ENCODE data around the gene C10orf120. TPM values are rescaled to one million over a fixed set of nuclear protein-coding genes. Genes with fewer than 3 reads are reported as not detected.

Gene C10orf120
- total RNA-seq, 1 experiment from 2014 or later: not detected

DNA sequence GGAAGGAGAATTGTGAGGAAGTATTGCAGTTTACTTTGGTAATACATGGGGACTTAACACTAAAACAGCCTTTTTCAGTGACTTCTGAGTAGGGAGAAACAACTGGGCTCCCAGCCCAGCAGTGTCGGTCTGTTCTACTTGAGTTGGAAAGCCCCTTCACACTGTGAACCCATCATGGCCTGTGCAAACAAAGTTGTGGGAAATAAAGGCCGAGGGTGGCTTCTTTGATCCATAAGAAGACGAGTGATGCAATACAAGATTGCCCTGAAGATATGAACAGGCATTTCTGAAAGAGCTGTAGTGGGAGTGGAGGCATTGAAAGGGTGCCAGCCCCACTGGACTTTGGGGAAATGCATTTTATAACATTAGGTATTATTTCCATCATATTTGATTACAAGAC, 28.3 kb downstream of the C10orf120 start:
- no peak for DNase-seq (ENCODE audit: low read depth, low spot score)
- in situ Hi-C loops (cut with HindIII; ENCODE audit: low pct_unique_long_range_greater_than_20kb, low sequenced_read_pairs): no loop called here

DNA sequence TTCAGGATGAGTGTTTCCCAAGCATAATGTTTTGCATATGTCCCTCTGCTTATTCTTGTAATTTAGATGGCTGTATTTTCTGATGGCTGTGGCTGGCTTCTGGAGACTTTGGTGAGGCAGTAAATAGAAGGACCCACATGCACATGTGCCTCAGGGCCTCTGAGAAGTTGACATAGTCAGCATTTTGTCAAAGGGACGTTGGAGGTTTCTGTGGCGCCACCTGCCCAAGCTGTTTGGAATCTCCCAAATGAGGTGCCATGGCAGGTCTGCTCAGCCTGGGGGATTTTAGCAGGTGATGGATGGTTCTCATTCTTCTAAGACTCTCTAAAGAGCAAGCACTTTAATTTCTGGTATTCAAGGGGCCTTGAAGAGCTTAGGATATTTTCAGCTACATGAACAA, 29.8 kb downstream of the C10orf120 start:
- in situ Hi-C loops (cut with HindIII; ENCODE audit: low pct_unique_long_range_greater_than_20kb, low sequenced_read_pairs): no loop called here
- DNase-seq (ENCODE audit: low read depth, low spot score): no peak

DNA sequence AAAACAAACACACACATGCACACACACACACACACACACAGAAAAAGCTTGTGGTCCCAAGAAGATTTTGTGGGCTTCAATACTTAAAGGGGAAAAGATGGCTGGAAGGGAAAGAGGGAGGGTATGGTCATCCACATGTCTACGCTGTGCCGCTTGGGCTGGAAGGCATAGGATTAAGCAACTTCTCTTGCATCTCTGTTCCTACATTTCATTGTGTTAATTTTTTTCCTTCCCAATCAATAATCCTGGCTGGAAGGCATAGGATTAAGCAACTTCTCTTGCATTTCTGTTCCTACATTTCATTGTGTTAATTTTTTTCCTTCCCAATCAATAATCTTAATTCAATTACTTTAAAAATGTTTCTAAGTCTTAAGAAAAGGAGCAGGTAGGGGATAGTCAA, 30.6 kb downstream of the C10orf120 start:
- DNase-seq (ENCODE audit: low read depth, low spot score): no peak
- in situ Hi-C loops (cut with HindIII; ENCODE audit: low pct_unique_long_range_greater_than_20kb, low sequenced_read_pairs): no loop called here

DNA sequence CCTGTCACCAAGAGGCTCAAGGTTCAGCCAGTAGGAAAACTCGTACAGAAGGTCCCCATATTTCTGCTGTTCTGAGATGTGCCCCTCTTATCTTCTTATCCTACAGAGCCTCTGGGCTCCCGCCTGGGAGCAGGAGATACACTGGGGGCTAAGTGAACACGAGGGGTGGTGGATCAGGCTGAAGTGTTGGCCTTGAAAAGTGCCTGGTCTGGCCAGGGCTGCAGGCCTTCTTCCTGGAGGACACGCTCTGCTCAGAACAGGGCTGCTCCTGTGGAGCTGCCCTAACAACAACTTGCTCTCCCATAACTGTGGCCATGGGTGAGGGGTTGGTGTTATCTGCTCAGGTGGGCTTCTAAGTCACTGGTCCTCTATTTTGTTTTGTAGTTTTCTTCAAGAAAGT, 33.7 kb downstream of the C10orf120 start:
- no peak for DNase-seq (ENCODE audit: low read depth, low spot score)
- in situ Hi-C loops (cut with HindIII; ENCODE audit: low pct_unique_long_range_greater_than_20kb, low sequenced_read_pairs): no loop called here

DNA sequence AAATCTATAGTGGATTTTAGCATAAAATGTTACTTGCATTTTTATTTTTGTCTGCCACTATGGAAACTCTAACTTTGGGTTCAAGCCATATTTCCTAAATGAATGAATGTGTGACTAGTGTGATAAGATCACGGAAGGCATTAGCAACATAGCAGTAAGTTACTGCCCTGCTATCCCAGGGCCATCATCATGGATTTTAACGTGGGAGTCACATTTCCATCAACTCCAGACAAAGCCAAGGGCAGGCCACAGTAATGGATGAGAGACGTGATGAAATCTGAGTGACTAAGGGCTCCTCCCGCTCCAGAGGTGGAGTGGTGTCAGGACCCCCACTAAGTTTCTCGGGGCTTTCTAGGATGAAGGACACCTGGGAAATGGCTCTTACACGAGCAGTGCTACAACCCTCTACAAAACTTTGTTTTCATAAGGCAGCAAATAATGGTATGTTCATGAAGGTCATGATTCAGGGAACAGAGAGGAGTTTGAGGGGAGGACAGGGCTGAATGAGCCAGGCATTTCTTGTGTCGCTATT, 34.3 kb downstream of the C10orf120 start:
- no peak for DNase-seq (ENCODE audit: low read depth, low spot score)
- in situ Hi-C loops (cut with HindIII; ENCODE audit: low pct_unique_long_range_greater_than_20kb, low sequenced_read_pairs): no loop called here

DNA sequence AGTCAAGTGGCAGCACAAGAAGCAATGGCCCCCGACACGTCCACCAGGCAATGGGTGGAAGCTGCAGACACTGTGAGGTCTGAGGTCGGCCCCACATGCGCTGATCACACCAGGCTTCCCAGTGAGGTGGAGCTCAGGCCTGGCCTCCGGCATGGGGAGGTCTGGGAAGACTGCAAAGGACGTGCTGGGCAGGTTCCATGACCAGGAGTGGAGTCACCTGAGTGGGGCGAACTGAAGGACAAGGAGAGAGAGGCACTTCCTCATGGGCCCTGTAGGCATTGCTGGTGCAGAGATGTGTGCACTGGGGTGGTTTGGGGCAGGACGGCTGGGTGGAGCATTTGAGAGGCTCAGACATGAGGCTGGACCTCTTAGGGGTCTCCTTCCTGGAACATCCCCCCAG, 35.1 kb downstream of the C10orf120 start:
- in situ Hi-C loops (cut with HindIII; ENCODE audit: low pct_unique_long_range_greater_than_20kb, low sequenced_read_pairs): no loop called here
- no peak for DNase-seq (ENCODE audit: low read depth, low spot score)

DNA sequence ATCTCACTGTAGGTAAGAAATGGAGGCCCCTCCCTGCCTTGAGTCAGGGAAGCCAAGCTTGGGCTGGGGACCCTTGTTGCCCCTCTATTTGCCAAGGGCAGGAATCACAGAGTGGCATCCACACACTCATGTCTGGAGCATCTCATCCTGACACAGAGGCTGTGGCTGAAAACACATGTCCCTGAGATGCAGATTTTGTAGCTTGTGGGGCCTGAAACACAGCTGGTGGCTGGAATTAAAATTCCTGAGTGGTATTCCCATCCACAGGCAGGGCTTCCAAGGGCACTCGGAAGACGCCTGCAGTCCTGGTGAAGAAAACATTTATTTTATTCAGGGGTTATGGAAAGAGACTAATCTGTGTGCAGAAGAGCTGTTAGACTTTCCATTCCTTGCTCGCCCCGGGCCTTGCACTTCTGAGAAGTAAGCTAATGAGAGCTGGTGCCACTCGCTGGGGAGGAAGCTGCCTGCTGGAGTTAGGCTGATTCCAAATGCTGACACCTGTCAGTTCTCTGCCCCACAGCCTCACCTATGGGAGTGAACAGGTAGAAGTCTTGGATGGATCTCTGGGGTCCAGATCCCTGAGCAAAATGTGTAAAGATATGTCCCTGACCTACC, 36.0 kb downstream of the C10orf120 start:
- no peak for DNase-seq (ENCODE audit: low read depth, low spot score)
- in situ Hi-C loops (cut with HindIII; ENCODE audit: low pct_unique_long_range_greater_than_20kb, low sequenced_read_pairs): no loop called here

DNA sequence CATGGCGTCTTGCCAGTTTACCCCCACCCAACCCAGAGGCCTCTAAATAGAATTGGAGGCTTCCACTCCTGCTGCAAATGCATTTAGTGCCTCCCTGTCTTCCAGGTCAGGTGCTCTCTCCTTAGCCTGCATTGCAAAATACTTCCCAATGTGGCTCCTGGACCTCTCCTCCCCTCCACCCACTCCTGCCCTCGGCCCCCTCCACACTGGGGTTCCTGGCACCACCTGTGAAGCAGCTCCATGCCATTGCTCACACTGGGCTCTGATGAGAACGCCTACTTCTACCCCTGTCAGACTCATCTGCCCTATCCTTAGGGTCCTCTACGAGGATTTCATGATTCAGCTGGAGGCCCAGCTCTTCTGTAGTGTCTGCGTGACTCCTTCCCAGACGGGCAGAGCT, 37.4 kb downstream of the C10orf120 start:
- no peak for DNase-seq (ENCODE audit: low read depth, low spot score)
- in situ Hi-C loops (cut with HindIII; ENCODE audit: low pct_unique_long_range_greater_than_20kb, low sequenced_read_pairs): no loop called here

DNA sequence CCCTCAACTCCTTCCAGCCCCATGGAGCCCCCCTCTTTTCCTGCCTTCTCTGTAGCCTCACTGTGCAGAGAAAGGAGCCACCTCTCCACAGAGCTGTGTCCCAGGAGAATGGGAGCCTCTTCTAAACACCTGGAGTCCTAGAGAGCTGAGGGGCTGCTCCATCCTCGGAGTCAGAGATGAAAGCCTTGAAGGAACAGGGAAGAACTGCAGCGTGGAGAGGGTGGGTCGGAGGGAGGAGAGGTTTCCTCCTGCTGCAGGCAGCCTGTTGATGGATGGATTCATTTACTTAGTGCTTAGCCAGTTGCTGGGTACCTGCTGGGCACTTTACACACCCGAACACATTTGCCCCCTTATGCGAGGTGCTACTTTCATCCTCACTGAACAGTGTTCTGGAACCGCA, 39.0 kb downstream of the C10orf120 start:
- in situ Hi-C loops (cut with HindIII; ENCODE audit: low pct_unique_long_range_greater_than_20kb, low sequenced_read_pairs): no loop called here
- no peak for DNase-seq (ENCODE audit: low read depth, low spot score)

DNA sequence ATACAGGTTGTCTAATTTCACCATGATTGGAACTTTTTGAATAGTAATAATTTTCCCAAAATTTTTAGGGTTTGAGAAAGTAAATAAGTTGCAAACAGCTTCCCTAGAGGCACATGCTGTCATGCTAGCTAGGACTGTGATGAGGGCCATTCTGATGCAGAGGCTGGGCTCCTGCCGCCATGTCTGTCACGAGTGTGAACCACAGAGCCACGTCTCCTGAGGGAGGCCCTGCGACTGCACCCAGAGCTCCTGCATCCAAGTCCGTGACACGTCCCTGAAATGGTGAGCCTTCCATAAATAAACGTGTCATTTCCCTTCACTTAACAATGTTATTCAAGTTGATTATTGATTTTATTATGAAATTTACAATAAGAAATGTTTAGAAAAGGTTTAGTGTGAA, 40.0 kb downstream of the C10orf120 start:
- in situ Hi-C loops (cut with HindIII; ENCODE audit: low pct_unique_long_range_greater_than_20kb, low sequenced_read_pairs): no loop called here
- DNase-seq (ENCODE audit: low read depth, low spot score): no peak

DNA sequence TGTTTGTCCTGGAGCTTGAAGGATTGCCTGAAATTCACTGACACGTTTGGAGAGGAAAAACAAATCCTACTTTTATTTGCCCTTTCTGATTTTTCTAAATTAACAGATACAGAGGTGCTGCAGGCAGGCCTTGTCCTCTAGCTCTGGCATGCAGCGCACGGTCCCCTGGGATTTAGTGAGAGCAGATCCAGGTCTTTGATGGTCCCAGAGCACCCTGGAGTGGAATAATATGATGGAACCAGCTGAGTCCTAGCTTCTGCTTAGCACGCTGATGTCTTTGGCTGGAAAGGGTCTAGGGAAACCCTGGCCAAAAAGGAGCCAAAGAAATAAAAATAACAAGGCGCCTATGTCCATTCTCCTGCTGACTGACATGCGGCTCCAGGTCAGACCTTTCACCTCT, 40.5 kb downstream of the C10orf120 start:
- in situ Hi-C loops (cut with HindIII; ENCODE audit: low pct_unique_long_range_greater_than_20kb, low sequenced_read_pairs): no loop called here
- no peak for DNase-seq (ENCODE audit: low read depth, low spot score)

DNA sequence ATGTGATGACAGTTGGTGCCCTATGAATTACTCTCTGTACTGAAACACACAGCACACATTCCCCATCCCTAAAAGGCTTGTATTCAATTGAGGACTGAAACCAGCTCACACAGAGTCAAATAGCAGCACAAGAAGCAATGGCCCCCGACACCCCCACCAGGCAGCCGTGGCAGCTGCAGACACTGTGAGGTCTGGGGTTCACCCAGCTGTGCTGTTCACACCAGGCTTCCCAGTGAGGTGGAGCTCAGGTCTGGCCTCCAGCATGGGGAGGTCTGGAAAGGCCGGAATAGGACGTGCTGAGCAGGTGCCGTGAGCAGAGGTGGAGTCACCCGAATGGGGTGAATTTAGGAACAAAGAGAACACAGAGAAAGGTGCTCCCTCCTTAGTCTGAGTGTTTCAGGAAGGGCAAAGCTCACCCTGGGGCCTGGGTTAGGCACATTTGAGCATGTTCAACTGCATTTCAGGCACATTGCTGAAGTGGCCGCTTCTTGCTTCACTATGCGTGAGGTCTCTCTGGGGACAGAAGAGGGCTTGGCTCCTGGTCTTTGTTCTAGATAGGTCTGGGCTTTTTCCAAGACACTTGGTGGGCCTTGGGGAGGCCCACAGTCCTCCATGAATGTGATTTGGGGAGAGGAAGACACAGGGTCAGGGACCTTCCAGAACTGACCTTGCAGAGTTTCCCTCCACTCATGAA, 41.1 kb downstream of the C10orf120 start:
- DNase-seq (ENCODE audit: low read depth, low spot score): no peak
- in situ Hi-C loops (cut with HindIII; ENCODE audit: low pct_unique_long_range_greater_than_20kb, low sequenced_read_pairs): no loop called here

DNA sequence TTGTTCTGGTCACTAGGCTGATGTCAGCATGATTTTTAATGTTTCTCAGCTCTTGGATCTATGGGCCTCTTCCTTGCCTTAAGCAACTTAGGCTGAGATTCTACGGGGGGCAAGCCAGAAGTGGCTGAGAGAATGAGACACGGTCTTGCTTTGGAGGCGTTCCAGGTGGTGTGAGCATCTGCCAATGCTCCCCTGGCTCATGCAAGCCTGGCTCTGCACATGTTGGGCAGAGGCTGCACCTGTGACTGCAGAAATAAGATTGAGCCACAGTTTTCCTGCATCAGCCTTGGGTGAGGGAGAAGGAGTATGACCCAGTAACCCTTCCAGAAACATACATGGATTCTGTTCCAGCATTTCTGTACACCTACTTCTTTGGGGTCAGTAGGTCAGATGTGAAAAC, 41.9 kb downstream of the C10orf120 start:
- in situ Hi-C loops (cut with HindIII; ENCODE audit: low pct_unique_long_range_greater_than_20kb, low sequenced_read_pairs): no loop called here
- no peak for DNase-seq (ENCODE audit: low read depth, low spot score)

DNA sequence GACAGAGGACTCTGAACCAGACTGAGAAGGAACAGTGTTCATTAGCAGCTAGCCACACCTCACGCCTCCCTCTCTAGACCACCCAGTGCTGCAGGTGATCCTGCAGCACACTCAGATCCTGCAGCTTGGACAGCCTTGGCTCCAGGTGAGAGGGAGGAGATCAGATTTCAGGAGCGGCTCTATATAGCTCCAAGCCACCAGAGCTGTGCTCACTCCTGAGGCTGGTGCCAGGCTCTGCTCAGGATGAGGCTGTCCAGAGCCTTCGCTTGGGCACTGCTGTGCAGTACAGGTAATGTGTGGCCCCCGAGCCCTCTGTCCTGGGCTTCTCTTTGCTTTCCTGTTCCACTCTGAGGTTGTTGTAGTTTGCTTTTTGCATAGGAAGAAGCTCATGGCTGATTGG, 42.4 kb downstream of the C10orf120 start:
- DNase-seq (ENCODE audit: low read depth, low spot score): no peak
- in situ Hi-C loops (cut with HindIII; ENCODE audit: low pct_unique_long_range_greater_than_20kb, low sequenced_read_pairs): no loop called here

DNA sequence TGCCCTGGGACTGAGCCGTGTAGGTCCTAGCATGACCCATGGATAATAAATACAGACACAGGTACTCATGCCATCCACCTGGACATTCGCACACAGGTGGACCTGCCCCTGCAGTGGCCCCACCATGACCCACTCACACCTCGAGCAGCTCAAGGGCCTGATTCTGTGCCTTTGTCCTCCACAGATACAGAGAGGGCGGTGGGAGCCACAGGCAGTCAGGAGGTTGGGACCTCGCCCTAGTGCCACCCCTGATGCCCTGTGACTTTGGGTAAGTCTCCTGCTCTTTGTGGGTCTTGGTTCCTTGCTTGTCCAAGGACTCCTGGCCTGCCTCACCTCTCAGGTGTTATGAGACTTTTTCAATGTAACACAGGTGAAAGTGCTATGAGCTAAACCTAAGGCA, 42.9 kb downstream of the C10orf120 start:
- DNase-seq (ENCODE audit: low read depth, low spot score): no peak
- in situ Hi-C loops (cut with HindIII; ENCODE audit: low pct_unique_long_range_greater_than_20kb, low sequenced_read_pairs): no loop called here

DNA sequence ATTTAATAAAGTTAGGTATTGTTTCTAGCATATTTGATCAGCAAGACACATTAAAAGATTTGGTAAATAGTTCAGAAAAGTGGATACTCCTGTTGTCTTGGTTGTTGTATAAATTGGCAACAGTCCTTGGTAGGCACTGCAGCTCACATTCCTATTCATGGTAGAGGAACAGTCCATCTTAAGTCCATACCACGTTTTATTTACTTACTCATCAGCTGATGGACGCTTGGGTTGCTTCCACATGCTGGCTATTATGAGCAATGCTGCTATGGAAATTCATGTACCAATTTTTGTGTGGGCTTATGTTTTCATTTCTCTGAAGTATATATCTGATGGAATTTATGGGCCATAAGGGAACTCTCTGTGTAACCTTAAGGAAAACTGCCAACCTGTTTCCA, 43.3 kb downstream of the C10orf120 start:
- in situ Hi-C loops (cut with HindIII; ENCODE audit: low pct_unique_long_range_greater_than_20kb, low sequenced_read_pairs): no loop called here
- no peak for DNase-seq (ENCODE audit: low read depth, low spot score)

DNA sequence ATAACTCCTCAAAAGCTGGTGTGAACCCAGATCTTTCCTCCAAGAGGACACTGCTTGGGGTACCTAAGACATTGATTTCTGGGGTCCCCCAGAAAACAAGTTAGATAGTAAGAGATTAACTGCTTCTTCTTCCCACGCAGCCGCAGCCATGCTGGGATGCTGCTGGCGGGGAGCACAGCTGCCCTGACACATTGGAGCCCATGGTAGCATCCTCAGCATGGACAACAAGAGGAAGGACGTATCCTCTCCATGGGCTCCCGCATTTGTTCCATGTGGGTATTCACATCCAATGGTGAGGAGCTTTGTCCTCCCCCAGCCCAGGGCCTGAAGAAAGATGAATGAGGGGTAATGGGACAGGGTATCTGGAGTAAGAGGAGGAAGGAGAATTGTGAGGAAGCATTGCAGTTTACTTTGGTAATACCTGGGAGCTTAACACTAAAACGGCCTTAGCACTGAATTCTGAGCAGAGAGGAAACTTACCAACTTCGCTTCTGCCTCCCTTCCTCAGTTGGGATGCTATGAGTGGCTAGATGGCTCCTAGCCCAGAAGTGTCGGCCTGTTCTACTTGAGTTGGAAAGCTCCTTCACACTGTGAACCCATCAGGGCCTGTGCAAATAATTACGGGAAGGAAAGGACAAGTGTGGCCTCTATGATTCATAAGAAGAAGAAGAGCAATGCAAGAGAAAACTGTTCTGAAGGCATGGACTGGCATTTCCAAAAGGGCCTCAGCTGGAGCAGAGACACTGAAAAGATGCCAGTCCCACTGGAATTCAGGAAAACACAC, 43.9 kb downstream of the C10orf120 start:
- in situ Hi-C loops (cut with HindIII; ENCODE audit: low pct_unique_long_range_greater_than_20kb, low sequenced_read_pairs): no loop called here
- no peak for DNase-seq (ENCODE audit: low read depth, low spot score)

DNA sequence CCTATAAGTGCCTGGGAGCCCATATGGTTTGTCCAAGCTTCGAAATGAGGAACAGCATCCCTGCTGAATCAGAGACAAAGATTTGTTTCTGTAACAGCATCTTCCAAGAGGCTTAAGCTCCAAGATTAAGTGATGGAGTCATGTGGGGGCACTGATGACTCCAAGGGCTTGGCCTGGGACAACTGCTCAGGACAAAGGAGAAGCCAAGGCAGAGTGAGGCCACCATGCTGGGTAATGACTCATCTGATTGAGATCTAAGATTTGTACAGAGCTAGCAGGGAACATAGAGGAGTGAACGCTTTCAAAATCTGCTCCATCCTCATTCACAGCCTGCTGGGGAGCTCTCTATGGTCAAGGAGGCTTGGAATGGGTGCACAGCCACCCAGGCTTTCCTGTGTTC, 49.3 kb downstream of the C10orf120 start:
- in situ Hi-C loops (cut with HindIII; ENCODE audit: low pct_unique_long_range_greater_than_20kb, low sequenced_read_pairs): no loop called here
- DNase-seq (ENCODE audit: low read depth, low spot score): no peak

DNA sequence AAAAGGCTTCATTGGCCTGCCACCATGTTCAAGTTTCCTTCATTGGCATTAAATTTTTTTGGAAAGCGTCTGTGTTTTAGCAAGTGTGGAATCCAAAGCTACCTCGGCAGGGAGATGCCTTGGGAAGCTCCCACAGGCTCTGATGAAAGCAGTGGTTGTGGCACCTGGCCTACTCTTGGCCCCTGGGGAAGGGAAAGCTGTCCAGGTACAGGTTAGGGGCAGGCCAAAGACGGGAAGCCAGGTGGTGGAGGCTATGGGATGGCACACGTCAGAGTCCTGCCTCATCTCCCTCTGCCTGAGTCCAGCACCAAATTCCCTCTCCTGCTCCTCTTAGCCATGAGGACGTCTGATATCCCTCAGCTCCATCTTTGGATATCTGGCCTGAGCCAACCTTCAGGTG, 49.7 kb downstream of the C10orf120 start:
- DNase-seq (ENCODE audit: low read depth, low spot score): no peak
- in situ Hi-C loops (cut with HindIII; ENCODE audit: low pct_unique_long_range_greater_than_20kb, low sequenced_read_pairs): no loop called here

Measured in SK-MEL-5 (cell line).